Panc1 (cell line): Measurements from ENCODE around the gene MYCBP2.

Source experiments
- CTCF ChIP-seq: fragments of 450-650 bp; IDR thresholded peaks from 2 replicates; pipeline ENCODE4 v1.5.1; 2017; ENCODE audit warnings: mild to moderate bottlenecking
- REST ChIP-seq, 2 experiments: IDR thresholded peaks; 2 replicates each; pipeline ENCODE4 v1.6.1; 2011 to 2012; ENCODE audit warnings: low read depth in 2 of 2, control low read depth in 1 of 2, low read length in 1 of 2, mild to moderate bottlenecking in 1 of 2, moderate library complexity in 1 of 2; ENCODE audit not compliant: insufficient read depth in 1 of 2
- TCF7L2 ChIP-seq: IDR thresholded peaks from 2 replicates; pipeline ENCODE4 v1.6.1; 2011; ENCODE audit warnings: mild to moderate bottlenecking, low read depth, low read length, inconsistent platforms

- no peak; the same call in 1 of the 2 replicates for TF ChIP-seq CTCF
- TF ChIP-seq REST (IDR thresholded peaks at IDR 0.05; ENCODE audit: insufficient read depth in 1 of 2, low read depth in 2 of 2, low read length in 1 of 2) = no peak
- TF ChIP-seq TCF7L2 = no peak
Measured at GRCh38 chr13:77274126-77274525, 52.8 kb downstream of the MYCBP2 start.
